Caco-2 (cell line): ENCODE data around the gene CERS6. TPM values are rescaled to one million over a fixed set of nuclear protein-coding genes. Genes with fewer than 3 reads are reported as not detected.

Source experiments
- BruUV-seq: library from RNA; stranded (reverse); fragments of 400-500 nt; replicated peaks from 2 replicates; lab custom pipeline; 2021; lab: Mats Ljungman, UMichigan
- CTCF ChIA-PET: fragments of 300-600 bp; sonication (Branson Sonifier 250); formaldehyde crosslinking; loops from one replicate; lab custom pipeline; 2022; ENCODE audit warnings: antibody characterized with exemption; lab: Charles Lee
- POLR2A ChIA-PET: fragments of 300-600 bp; sonication (Branson Sonifier 250); formaldehyde crosslinking; loops from one replicate; lab custom pipeline; 2022; ENCODE audit warnings: antibody characterized with exemption; lab: Charles Lee
- DNase-seq, 2 experiments: peaks; one replicate each; pipeline versions ENCODE4 v3.0.0 to v3.0.0-alpha.2; 2020 to 2022
- H3K27me3 ChIP-seq: replicated peaks from 2 replicates; pipeline ENCODE4 v1.6.0; 2011; ENCODE audit warnings: low read length; ENCODE audit not compliant: control insufficient read depth, insufficient read depth
- H3K36me3 ChIP-seq: 2 replicates; pipeline ENCODE4 v1.5.1; 2011; ENCODE audit warnings: low read length; ENCODE audit not compliant: control insufficient read depth, insufficient read depth
- H3K4me1 ChIP-seq: fragments of 250-450 bp; sonication (Bioruptor Pico); 2 replicates; pipeline ENCODE4 v1.5.1; 2020; ENCODE audit warnings: mild to moderate bottlenecking
- H3K4me3 ChIP-seq: 2 replicates; pipeline ENCODE4 v1.5.1; 2011; ENCODE audit warnings: low read depth, mild to moderate bottlenecking, control low read depth, low read length
- H3K9me3 ChIP-seq: fragments of 250-450 bp; sonication (Bioruptor Pico); 2 replicates; pipeline ENCODE4 v1.5.1; 2020; ENCODE audit warnings: mild to moderate bottlenecking, moderate library complexity
- H3K27ac Mint-ChIP-seq: one replicate; pipeline ENCODE4 v1.8.0; 2022; ENCODE audit warnings: mixed read lengths; ENCODE audit not compliant: unreplicated experiment
- H3K27me3 Mint-ChIP-seq: one replicate; pipeline ENCODE4 v1.8.0; 2022; ENCODE audit warnings: mixed read lengths; ENCODE audit not compliant: insufficient read depth, unreplicated experiment
- H3K36me3 Mint-ChIP-seq: one replicate; pipeline ENCODE4 v1.8.0; 2022; ENCODE audit warnings: mild to moderate bottlenecking, mixed read lengths; ENCODE audit not compliant: insufficient read depth, unreplicated experiment
- H3K4me1 Mint-ChIP-seq: one replicate; pipeline ENCODE4 v1.8.0; 2022; ENCODE audit warnings: low read depth, mixed read lengths; ENCODE audit not compliant: unreplicated experiment
- H3K4me3 Mint-ChIP-seq: one replicate; pipeline ENCODE4 v1.8.0; 2022; ENCODE audit warnings: mild to moderate bottlenecking, moderate library complexity, mixed read lengths; ENCODE audit not compliant: unreplicated experiment
- H3K9me3 Mint-ChIP-seq: one replicate; pipeline ENCODE4 v1.8.0; 2022; ENCODE audit warnings: mixed read lengths; ENCODE audit not compliant: unreplicated experiment
- intact Hi-C: fragments of 100-400 bp; cut with micrococcal nuclease; formaldehyde crosslinking; loops from one replicate; pipeline ENCODE4 v1.10.0; 2022; ENCODE audit not compliant: unreplicated experiment
- total RNA-seq: library from RNA; stranded (reverse); gene quantifications from 2 replicates; pipeline ENCODE4 v1.2.3, GENCODE V29; 2022
- TF ChIP-seq, protein P1 (sequence below), 2 experiments: fragments of 200-600 bp in 1 of 2; IDR thresholded peaks; 1 replicate in 1 of 2; 2 replicates in 1 of 2; pipeline versions ENCODE4 v1.5.1 to v1.8.0; 2011 to 2022; ENCODE audit warnings: antibody characterized with exemption in 1 of 2, control low read depth in 1 of 2, inconsistent platforms in 1 of 2, low read depth in 1 of 2, low read length in 1 of 2, mild to moderate bottlenecking in 1 of 2, moderate library complexity in 1 of 2; ENCODE audit not compliant: insufficient read depth in 1 of 2, severe bottlenecking in 1 of 2, unreplicated experiment in 1 of 2

Gene CERS6
- total RNA-seq, 1 experiment from 2014 or later, result 32.7 TPM

- DNase-seq, result no peak
- no peaks in the 10 kb centered on the region for H3K4me1 ChIP-seq
Observed at GRCh38 chr2:168459256-168459655, 3.2 kb downstream of the CERS6 start.

DNA sequence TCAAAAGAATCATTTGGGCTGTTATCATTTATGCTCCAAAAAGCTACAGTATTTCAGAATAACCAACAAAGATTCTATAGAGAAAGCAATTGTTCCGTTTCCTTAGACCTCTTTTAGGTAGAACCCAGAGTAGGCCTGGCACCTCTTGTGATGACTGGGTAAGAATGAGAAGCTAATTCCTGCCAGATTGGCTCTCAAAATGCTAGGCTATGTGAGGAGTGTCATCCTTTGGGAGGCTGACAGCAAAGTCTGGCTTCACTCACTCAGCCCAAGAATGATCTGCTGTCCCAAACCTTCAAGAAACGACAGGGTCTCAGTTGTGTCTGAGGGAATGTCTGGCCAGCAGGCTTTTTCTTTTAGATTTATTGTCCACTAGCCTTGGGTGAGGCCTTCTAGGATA, 4.5 kb downstream of the CERS6 start:
- Mint-ChIP-seq H3K36me3 (peaks cover 11% of the 10 kb centered on the region), H3K4me1 (peaks cover 27% of the 10 kb centered on the region), H3K4me3 (no peak overlapping the region), H3K9me3 (no peaks in the 10 kb centered on the region), H3K27me3 (no peaks in the 10 kb centered on the region), H3K27ac (no peak overlapping the region)
- DNase-seq, result no peak
- BruUV-seq, result no TSS peak
- H3K27me3 ChIP-seq, result no peaks in the 10 kb centered on the region
- ChIA-PET POLR2A (interaction anchor here (0.6 kb wide), 1 partner anchor 304 kb away, joined by 3 read pairs; no protein-coding TSS in a partner anchor), CTCF (interaction anchor here (0.6 kb wide), 1 partner anchor 8 kb away, joined by 3 read pairs; no protein-coding TSS in a partner anchor)
- peaks cover 8% of the 10 kb centered on the region for H3K4me1 ChIP-seq
- no peak overlapping the region for H3K4me3 ChIP-seq
- H3K9me3 ChIP-seq, result no peaks in the 10 kb centered on the region
- TF ChIP-seq, protein P1, sequence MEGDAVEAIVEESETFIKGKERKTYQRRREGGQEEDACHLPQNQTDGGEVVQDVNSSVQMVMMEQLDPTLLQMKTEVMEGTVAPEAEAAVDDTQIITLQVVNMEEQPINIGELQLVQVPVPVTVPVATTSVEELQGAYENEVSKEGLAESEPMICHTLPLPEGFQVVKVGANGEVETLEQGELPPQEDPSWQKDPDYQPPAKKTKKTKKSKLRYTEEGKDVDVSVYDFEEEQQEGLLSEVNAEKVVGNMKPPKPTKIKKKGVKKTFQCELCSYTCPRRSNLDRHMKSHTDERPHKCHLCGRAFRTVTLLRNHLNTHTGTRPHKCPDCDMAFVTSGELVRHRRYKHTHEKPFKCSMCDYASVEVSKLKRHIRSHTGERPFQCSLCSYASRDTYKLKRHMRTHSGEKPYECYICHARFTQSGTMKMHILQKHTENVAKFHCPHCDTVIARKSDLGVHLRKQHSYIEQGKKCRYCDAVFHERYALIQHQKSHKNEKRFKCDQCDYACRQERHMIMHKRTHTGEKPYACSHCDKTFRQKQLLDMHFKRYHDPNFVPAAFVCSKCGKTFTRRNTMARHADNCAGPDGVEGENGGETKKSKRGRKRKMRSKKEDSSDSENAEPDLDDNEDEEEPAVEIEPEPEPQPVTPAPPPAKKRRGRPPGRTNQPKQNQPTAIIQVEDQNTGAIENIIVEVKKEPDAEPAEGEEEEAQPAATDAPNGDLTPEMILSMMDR (IDR thresholded peaks at IDR 0.05; ENCODE audit: insufficient read depth in 1 of 2, low read depth in 1 of 2, low read length in 1 of 2, severe bottlenecking in 1 of 2, unreplicated experiment in 1 of 2), result no peak
- no peaks in the 10 kb centered on the region for H3K36me3 ChIP-seq
- intact Hi-C loops, result no loop called here

More at GRCh38 chr2:168459256-168459655, 3.2 kb downstream of the CERS6 start:
- H3K9me3 Mint-ChIP-seq, result no peaks in the 10 kb centered on the region
- peaks cover 14% of the 10 kb centered on the region for H3K4me1 Mint-ChIP-seq
- H3K9me3 ChIP-seq, result no peaks in the 10 kb centered on the region
- no TSS peak for BruUV-seq
- no peak overlapping the region for H3K27ac Mint-ChIP-seq
- intact Hi-C loops, result loop anchor here (5.0 kb wide), 3 partner anchors 93 to 248 kb away; no protein-coding TSS in a partner anchor
- H3K27me3 Mint-ChIP-seq, result no peaks in the 10 kb centered on the region
- no peaks in the 10 kb centered on the region for H3K27me3 ChIP-seq
- H3K4me3 Mint-ChIP-seq, result no peak overlapping the region
- TF ChIP-seq, protein P1 (IDR thresholded peaks at IDR 0.05; ENCODE audit: insufficient read depth in 1 of 2, low read depth in 1 of 2, low read length in 1 of 2, severe bottlenecking in 1 of 2, unreplicated experiment in 1 of 2), result no peak
- POLR2A ChIA-PET, result no interaction called here
- H3K36me3 ChIP-seq, result no peaks in the 10 kb centered on the region
- H3K4me3 ChIP-seq, result no peak overlapping the region
- CTCF ChIA-PET, result no interaction called here
- peaks cover 12% of the 10 kb centered on the region for H3K36me3 Mint-ChIP-seq

- H3K9me3 ChIP-seq, result no peaks in the 10 kb centered on the region
- CTCF ChIA-PET, result interaction anchor here (0.6 kb wide), 1 partner anchor 9 kb away, joined by 3 read pairs; no protein-coding TSS in a partner anchor
- H3K27ac Mint-ChIP-seq, result no peak overlapping the region
- no peaks in the 10 kb centered on the region for H3K9me3 Mint-ChIP-seq
- POLR2A ChIA-PET, result no interaction called here
- no peak for DNase-seq
- H3K4me3 Mint-ChIP-seq, result no peak overlapping the region
- no peaks in the 10 kb centered on the region for H3K27me3 Mint-ChIP-seq
- no peaks in the 10 kb centered on the region for H3K27me3 ChIP-seq
- no peaks in the 10 kb centered on the region for H3K36me3 ChIP-seq
- TF ChIP-seq, protein P1 (IDR thresholded peaks at IDR 0.05; ENCODE audit: insufficient read depth in 1 of 2, low read depth in 1 of 2, low read length in 1 of 2, severe bottlenecking in 1 of 2, unreplicated experiment in 1 of 2), result no peak
- H3K4me1 Mint-ChIP-seq, result peaks cover 35% of the 10 kb centered on the region
- BruUV-seq, result no TSS peak
- intact Hi-C loops, result no loop called here
- peaks cover 3% of the 10 kb centered on the region for H3K36me3 Mint-ChIP-seq
- H3K4me1 ChIP-seq, result peaks cover 16% of the 10 kb centered on the region
- no peak overlapping the region for H3K4me3 ChIP-seq
Observed at GRCh38 chr2:168461178-168461941, 5.3 kb downstream of the CERS6 start.
